COLO829 (cell line): ENCODE measurements around the gene RALGPS2.

ENCODE experiments used
- DNase-seq: peaks from one replicate; pipeline ENCODE4 v3.0.0; 2012; ENCODE audit warnings: low spot score

The RALGPS2 gene

DNA sequence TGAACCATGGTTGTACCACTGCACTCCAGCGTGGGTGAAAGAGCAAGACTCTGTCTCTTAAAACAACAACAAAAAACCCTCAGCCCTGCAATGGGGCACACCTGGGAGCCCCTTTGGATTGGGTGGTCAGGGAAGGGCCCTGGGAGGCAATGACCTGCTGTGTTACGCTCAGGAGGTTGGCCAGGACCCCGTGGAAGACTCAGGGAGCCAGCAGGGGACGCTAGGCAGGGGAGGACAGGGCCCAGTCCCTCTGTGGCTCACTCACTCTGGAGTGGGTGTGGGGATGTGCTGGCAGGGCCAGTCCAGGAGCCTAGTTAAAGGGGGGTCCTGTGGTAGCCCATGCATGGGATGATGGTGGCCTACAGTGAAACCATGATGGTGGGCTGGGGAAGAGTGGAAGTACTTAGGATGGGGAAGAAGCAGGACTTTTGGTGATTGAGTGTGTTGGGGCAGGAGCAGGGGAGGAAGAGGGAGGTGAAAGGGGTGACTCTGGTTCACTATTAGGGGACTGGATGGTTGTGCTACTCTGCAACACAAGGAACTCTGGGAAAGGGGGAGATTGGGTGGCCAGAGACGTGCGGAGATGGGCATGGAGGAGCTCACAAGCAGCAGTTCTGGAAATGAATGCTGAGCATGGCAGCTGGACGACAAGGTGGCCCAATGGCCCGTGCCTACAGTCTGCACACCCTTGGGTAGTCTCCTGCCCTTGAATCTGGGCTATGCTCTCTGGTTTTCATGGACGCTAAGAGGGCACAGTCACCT is 244.4 kb downstream of the RALGPS2 start:
- no peak for DNase-seq

DNA sequence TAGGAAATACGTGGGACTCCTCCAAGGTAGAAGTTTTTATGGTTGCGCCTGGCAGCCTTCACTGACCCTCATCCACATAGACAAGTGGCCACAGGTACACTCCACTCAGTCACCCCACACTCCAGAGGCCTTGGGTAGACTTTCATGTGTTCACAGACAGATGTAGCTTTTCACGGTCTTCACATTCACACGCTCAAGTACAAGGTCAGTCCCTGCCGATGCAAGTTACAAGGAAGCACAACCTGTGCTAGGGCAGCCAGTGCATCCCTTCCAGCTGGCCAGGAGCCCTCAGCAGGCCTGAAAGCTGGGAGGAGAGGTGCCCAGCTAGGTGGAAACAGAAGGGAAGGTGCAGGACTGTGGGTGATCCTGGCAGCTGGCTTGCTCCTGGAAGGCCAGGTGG is 245.1 kb downstream of the RALGPS2 start:
- DNase-seq: no peak
